IMR-90 (cell line): Measurements from ENCODE around the gene AMOTL1. TPM values are rescaled to one million over a fixed set of nuclear protein-coding genes. Genes with fewer than 3 reads are reported as not detected.

Source experiments
- ATAC-seq: fragments of 200-7000 bp; cut with Tn5 transposase; 2 replicates; pipeline ENCODE4 v1.9.1; 2020; ENCODE audit warnings: low read depth, mild to moderate bottlenecking, moderate library complexity
- BruUV-seq: library from RNA; stranded (reverse); fragments of 400-500 nt; replicated peaks from 2 replicates; lab custom pipeline; 2021; lab: Mats Ljungman, UMichigan
- CTCF ChIA-PET: fragments of 300-600 bp; formaldehyde crosslinking; extraction: SDS; loops from one replicate; lab custom pipeline; 2021; ENCODE audit warnings: antibody characterized with exemption; lab: Yijun Ruan, JAX
- POLR2A ChIA-PET: fragments of 300-600 bp; sonication (Branson Sonifier 250); formaldehyde crosslinking; loops from one replicate; lab custom pipeline; 2022; ENCODE audit warnings: antibody characterized with exemption; ENCODE audit not compliant: unreplicated experiment; lab: Charles Lee
- DNase-seq: peaks from one replicate; pipeline ENCODE4 v3.0.0; 2013
- H2AFZ ChIP-seq: replicated peaks from 2 replicates; pipeline ENCODE3; 2013; ENCODE audit warnings: low read length, mild to moderate bottlenecking; ENCODE audit not compliant: poor library complexity
- H2AK5ac ChIP-seq: 2 replicates; pipeline ENCODE4 v1.6.1; 2013; ENCODE audit warnings: low read depth, low read length, inconsistent platforms
- H2AK9ac ChIP-seq: replicated peaks from 2 replicates; pipeline ENCODE3; 2013; ENCODE audit warnings: mild to moderate bottlenecking, low read depth, low read length, moderate library complexity; ENCODE audit not compliant: poor library complexity
- H2BK120ac ChIP-seq: 2 replicates; pipeline ENCODE4 v1.6.1; 2013; ENCODE audit warnings: low read depth, low read length, inconsistent platforms
- H2BK15ac ChIP-seq: 3 replicates; pipeline ENCODE4 v1.6.1; 2013; ENCODE audit warnings: low read depth, low read length, inconsistent platforms
- H2BK20ac ChIP-seq: 2 replicates; pipeline ENCODE4 v1.6.1; 2013; ENCODE audit warnings: low read depth, mild to moderate bottlenecking, inconsistent platforms, low read length, moderate library complexity
- H2BK5ac ChIP-seq: 2 replicates; pipeline ENCODE4 v1.6.1; 2013; ENCODE audit warnings: mild to moderate bottlenecking, low read depth, low read length, inconsistent platforms; ENCODE audit not compliant: poor library complexity, severe bottlenecking
- H3K14ac ChIP-seq: replicated peaks from 2 replicates; pipeline ENCODE4 v1.6.1; 2013; ENCODE audit warnings: low read depth, low read length, inconsistent platforms
- H3K18ac ChIP-seq: 2 replicates; pipeline ENCODE4 v1.6.1; 2013; ENCODE audit warnings: low read depth, low read length, control low read depth
- H3K23ac ChIP-seq: 2 replicates; pipeline ENCODE4 v1.6.1; 2013; ENCODE audit warnings: low read depth, low read length, inconsistent platforms
- H3K27ac ChIP-seq: 2 replicates; pipeline ENCODE4 v1.5.1; 2013; ENCODE audit warnings: mild to moderate bottlenecking, control low read depth, low read length; ENCODE audit not compliant: insufficient read depth
- H3K27me3 ChIP-seq: 2 replicates; pipeline ENCODE4 v1.6.1; 2013; ENCODE audit warnings: low read length; ENCODE audit not compliant: control insufficient read depth, insufficient read depth
- H3K36me3 ChIP-seq: 2 replicates; pipeline ENCODE4 v1.6.1; 2013; ENCODE audit warnings: low read length, mixed read lengths; ENCODE audit not compliant: control insufficient read depth, insufficient read depth
- H3K4ac ChIP-seq: 2 replicates; pipeline ENCODE4 v1.6.1; 2013; ENCODE audit warnings: low read depth, low read length, inconsistent platforms
- H3K4me1 ChIP-seq: 2 replicates; pipeline ENCODE4 v1.6.1; 2013; ENCODE audit warnings: low read length, mixed read lengths; ENCODE audit not compliant: control insufficient read depth, insufficient read depth
- H3K4me2 ChIP-seq: 2 replicates; pipeline ENCODE4 v1.6.1; 2013; ENCODE audit warnings: low read depth, mild to moderate bottlenecking, control low read depth, low read length, moderate library complexity
- H3K4me3 ChIP-seq: 2 replicates; pipeline ENCODE4 v1.5.1; 2013; ENCODE audit warnings: low read depth, mild to moderate bottlenecking, control low read depth, low read length, moderate library complexity; ENCODE audit not compliant: insufficient read depth
- H3K56ac ChIP-seq: 2 replicates; pipeline ENCODE4 v1.6.1; 2013; ENCODE audit warnings: low read length, inconsistent platforms; ENCODE audit not compliant: insufficient read depth; ENCODE audit errors: extremely low read depth
- H3K79me1 ChIP-seq, 2 experiments: 2 replicates each; pipeline ENCODE4 v1.6.1; 2013; ENCODE audit warnings: low read length in 2 of 2, inconsistent platforms in 1 of 2, low read depth in 1 of 2
- H3K9ac ChIP-seq: 2 replicates; pipeline ENCODE4 v1.6.1; 2013; ENCODE audit warnings: low read depth, low read length, control low read depth
- H3K9me1 ChIP-seq: 2 replicates; pipeline ENCODE4 v1.6.1; 2013; ENCODE audit warnings: low read length, inconsistent platforms; ENCODE audit not compliant: insufficient read depth
- H3K9me3 ChIP-seq: 2 replicates; pipeline ENCODE4 v1.6.1; 2013; ENCODE audit warnings: low read length; ENCODE audit not compliant: control insufficient read depth, insufficient read depth
- H4K20me1 ChIP-seq: 2 replicates; pipeline ENCODE4 v1.6.1; 2013; ENCODE audit warnings: low read length, inconsistent platforms; ENCODE audit not compliant: insufficient read depth
- H4K5ac ChIP-seq: 2 replicates; pipeline ENCODE4 v1.6.1; 2013; ENCODE audit warnings: mild to moderate bottlenecking, low read depth, low read length, control low read depth
- H4K8ac ChIP-seq, 2 experiments: 2 replicates each; pipeline ENCODE4 v1.6.1; 2013; ENCODE audit warnings: low read depth in 2 of 2, low read length in 2 of 2, control low read depth in 1 of 2, inconsistent platforms in 1 of 2
- H4K91ac ChIP-seq: 2 replicates; pipeline ENCODE4 v1.6.1; 2013; ENCODE audit warnings: low read depth, low read length, inconsistent platforms; ENCODE audit not compliant: insufficient read depth
- BHLHE40 ChIP-seq: fragments of 150-350 bp; IDR thresholded peaks from 2 replicates; pipeline ENCODE4 v1.6.1; 2016; ENCODE audit warnings: mild to moderate bottlenecking, low read depth, low read length
- CEBPB ChIP-seq: IDR thresholded peaks from 2 replicates; pipeline ENCODE4 v1.6.1; 2012; ENCODE audit warnings: low read depth, low read length, improper control_type of control experiment
- ELK1 ChIP-seq: fragments of 150-350 bp; IDR thresholded peaks from 2 replicates; pipeline ENCODE4 v1.6.1; 2016; ENCODE audit warnings: low read depth, mild to moderate bottlenecking, low read length, moderate library complexity, borderline replicate concordance
- MAFK ChIP-seq: IDR thresholded peaks from 2 replicates; pipeline ENCODE4 v1.6.1; 2012; ENCODE audit warnings: low read depth, low read length, improper control_type of control experiment
- MXI1 ChIP-seq: IDR thresholded peaks from 2 replicates; pipeline ENCODE4 v1.6.1; 2012; ENCODE audit warnings: low read depth, mild to moderate bottlenecking, low read length, moderate library complexity, borderline replicate concordance
- POLR2A ChIP-seq: IDR thresholded peaks from 2 replicates; pipeline ENCODE4 v1.6.1; 2012; ENCODE audit warnings: mild to moderate bottlenecking, low read depth, low read length
- RCOR1 ChIP-seq: IDR thresholded peaks from 2 replicates; pipeline ENCODE4 v1.6.1; 2012; ENCODE audit warnings: mild to moderate bottlenecking, low read length, improper control_type of control experiment; ENCODE audit not compliant: insufficient replicate concordance
- RFX5 ChIP-seq: IDR thresholded peaks from 2 replicates; pipeline ENCODE4 v1.8.0; 2012; ENCODE audit warnings: low read depth, mild to moderate bottlenecking, low read length, moderate library complexity
- SMC3 ChIP-seq: fragments of 150-350 bp; IDR thresholded peaks from 2 replicates; pipeline ENCODE4 v1.6.1; 2016; ENCODE audit warnings: low read depth, mild to moderate bottlenecking, antibody characterized with exemption, low read length, moderate library complexity
- WGBS, 2 experiments: methylation state at CpG; one replicate each; pipeline versions ENCODE4 v1.1.5 to v1.1.7; 2013; ENCODE audit warnings: missing lambda C conversion rate in 2 of 2; ENCODE audit not compliant: insufficient read length in 1 of 2; ENCODE audit errors: extremely low coverage in 2 of 2; 5-methylcytosine and 5-hydroxymethylcytosine counted together
- dilution Hi-C: fragments of 300-500 bp; cut with HindIII; formaldehyde crosslinking; loops from one replicate; pipeline ENCODE4 v1.14.3; 2018; ENCODE audit warnings: low sequenced_read_pairs; ENCODE audit not compliant: unreplicated experiment
- in situ Hi-C: fragments of 300-500 bp; cut with MboI; formaldehyde crosslinking; loops from 3 replicates; pipeline ENCODE4 v1.14.3; 2019; ENCODE audit warnings: low sequenced_read_pairs, inconsistent platforms, mixed read lengths
- intact Hi-C: fragments of 100-400 bp; cut with micrococcal nuclease; formaldehyde crosslinking; loops from 2 replicates; pipeline ENCODE4 v1.10.0; 2022
- polyA plus RNA-seq, 3 experiments: library from polyadenylated mRNA; depleted of rRNA; stranded (reverse); fragments of >200 nt; gene quantifications; 2 replicates each; pipeline ENCODE4 v1.2.3, GENCODE V29; 2012; ENCODE audit warnings: low replicate concordance in 1 of 3
- total RNA-seq: library from RNA; depleted of rRNA; stranded (reverse); fragments of >200 nt; gene quantifications from 2 replicates; pipeline ENCODE4 v1.2.3, GENCODE V29; 2012
- TF ChIP-seq, protein P1 (sequence below): conservative IDR thresholded peaks from 2 replicates; pipeline ENCODE4 v1.5.1; 2012; ENCODE audit warnings: mild to moderate bottlenecking, low read depth, low read length, improper control_type of control experiment
- TF ChIP-seq, protein P2 (sequence below): fragments of 150-350 bp; IDR thresholded peaks from 2 replicates; pipeline ENCODE4 v1.6.1; 2017; ENCODE audit warnings: mild to moderate bottlenecking, antibody characterized with exemption, low read length, low read depth

AMOTL1 gene
- total and polyA plus RNA-seq, 2 of the 4 experiments (the other 2 are of a cell fraction) = 18.6 to 49.5 TPM

GRCh38 chr11:94826415-94826814 is 58.3 kb downstream of the AMOTL1 start:
- H3K9me1 ChIP-seq = peaks cover 7% of the 10 kb centered on the region; the same call in 1 of the 2 replicates

More at GRCh38 chr11:94826415-94826814, 58.3 kb downstream of the AMOTL1 start:
- H3K79me1 ChIP-seq = peaks cover 59 to 73% of the 10 kb centered on the region in 2 experiments
- no peak overlapping the region for H2AK5ac ChIP-seq
- POLR2A ChIA-PET = no interaction called here
- H2BK5ac ChIP-seq = no peak overlapping the region
- H2BK15ac ChIP-seq = no peak overlapping the region
- H3K23ac ChIP-seq = no peak overlapping the region
- dilution Hi-C loops (no loop called here), in situ Hi-C loops (no loop called here), intact Hi-C loops (no loop called here)
- WGBS, 2 experiments = 100% methylated on average over 1 of the region's 7 CpGs; no CpG with 5 or more reads in 1 of the 2 experiments
- H2BK20ac ChIP-seq = no peak overlapping the region
- TF ChIP-seq POLR2A (no peak), RCOR1 (no peak), ELK1 (no peak), SMC3 (no peak), MXI1 (no peak), RFX5 (no peak), CEBPB (no peak), BHLHE40 (no peak), MAFK (no peak)
- TF ChIP-seq, protein P1, sequence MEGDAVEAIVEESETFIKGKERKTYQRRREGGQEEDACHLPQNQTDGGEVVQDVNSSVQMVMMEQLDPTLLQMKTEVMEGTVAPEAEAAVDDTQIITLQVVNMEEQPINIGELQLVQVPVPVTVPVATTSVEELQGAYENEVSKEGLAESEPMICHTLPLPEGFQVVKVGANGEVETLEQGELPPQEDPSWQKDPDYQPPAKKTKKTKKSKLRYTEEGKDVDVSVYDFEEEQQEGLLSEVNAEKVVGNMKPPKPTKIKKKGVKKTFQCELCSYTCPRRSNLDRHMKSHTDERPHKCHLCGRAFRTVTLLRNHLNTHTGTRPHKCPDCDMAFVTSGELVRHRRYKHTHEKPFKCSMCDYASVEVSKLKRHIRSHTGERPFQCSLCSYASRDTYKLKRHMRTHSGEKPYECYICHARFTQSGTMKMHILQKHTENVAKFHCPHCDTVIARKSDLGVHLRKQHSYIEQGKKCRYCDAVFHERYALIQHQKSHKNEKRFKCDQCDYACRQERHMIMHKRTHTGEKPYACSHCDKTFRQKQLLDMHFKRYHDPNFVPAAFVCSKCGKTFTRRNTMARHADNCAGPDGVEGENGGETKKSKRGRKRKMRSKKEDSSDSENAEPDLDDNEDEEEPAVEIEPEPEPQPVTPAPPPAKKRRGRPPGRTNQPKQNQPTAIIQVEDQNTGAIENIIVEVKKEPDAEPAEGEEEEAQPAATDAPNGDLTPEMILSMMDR = no peak
- TF ChIP-seq, protein P2, sequence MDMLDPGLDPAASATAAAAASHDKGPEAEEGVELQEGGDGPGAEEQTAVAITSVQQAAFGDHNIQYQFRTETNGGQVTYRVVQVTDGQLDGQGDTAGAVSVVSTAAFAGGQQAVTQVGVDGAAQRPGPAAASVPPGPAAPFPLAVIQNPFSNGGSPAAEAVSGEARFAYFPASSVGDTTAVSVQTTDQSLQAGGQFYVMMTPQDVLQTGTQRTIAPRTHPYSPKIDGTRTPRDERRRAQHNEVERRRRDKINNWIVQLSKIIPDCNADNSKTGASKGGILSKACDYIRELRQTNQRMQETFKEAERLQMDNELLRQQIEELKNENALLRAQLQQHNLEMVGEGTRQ = no peak
- no peak overlapping the region for H4K8ac ChIP-seq
- no peak for ATAC-seq
- peaks cover 12% of the 10 kb centered on the region for H3K4me1 ChIP-seq
- H3K18ac ChIP-seq = no peak overlapping the region
- CTCF ChIA-PET = interaction anchor here (0.5 kb wide), 1 partner anchor 204 kb away, joined by 5 read pairs; no protein-coding TSS in a partner anchor
- H3K9ac ChIP-seq = no peak overlapping the region
- H4K91ac ChIP-seq = no peak overlapping the region
- no peak overlapping the region for H3K4me2 ChIP-seq
- H3K4me3 ChIP-seq = no peak overlapping the region
- no peak overlapping the region for H3K27ac ChIP-seq
- BruUV-seq = no TSS peak
- H3K9me3 ChIP-seq = no peaks in the 10 kb centered on the region
- no peak overlapping the region for H2AK9ac ChIP-seq
- no peak overlapping the region for H2AFZ ChIP-seq
- H3K36me3 ChIP-seq = peaks cover 68% of the 10 kb centered on the region
- H2BK120ac ChIP-seq = no peak overlapping the region
- H4K5ac ChIP-seq = no peak overlapping the region
- H3K14ac ChIP-seq = no peak overlapping the region
- H3K4ac ChIP-seq = no peak overlapping the region
- no peak overlapping the region for H3K56ac ChIP-seq
- no peaks in the 10 kb centered on the region; the same call in 1 of the 2 replicates for H4K20me1 ChIP-seq
- no peaks in the 10 kb centered on the region for H3K27me3 ChIP-seq
- DNase-seq = no peak
